Stimulated activated CD4-positive, alpha-beta T cell treated with anti-CD3 and anti-CD28 coated beads, Interleukin-2, amount 100 ng/mL, for 24 hours (primary cell): Measurements from ENCODE around the gene TCEANC2.

ENCODE experiments used
- DNase-seq, 2 donors: peaks; one replicate each; pipeline ENCODE4 v3.0.0-alpha.2; 2020

The TCEANC2 gene

DNA sequence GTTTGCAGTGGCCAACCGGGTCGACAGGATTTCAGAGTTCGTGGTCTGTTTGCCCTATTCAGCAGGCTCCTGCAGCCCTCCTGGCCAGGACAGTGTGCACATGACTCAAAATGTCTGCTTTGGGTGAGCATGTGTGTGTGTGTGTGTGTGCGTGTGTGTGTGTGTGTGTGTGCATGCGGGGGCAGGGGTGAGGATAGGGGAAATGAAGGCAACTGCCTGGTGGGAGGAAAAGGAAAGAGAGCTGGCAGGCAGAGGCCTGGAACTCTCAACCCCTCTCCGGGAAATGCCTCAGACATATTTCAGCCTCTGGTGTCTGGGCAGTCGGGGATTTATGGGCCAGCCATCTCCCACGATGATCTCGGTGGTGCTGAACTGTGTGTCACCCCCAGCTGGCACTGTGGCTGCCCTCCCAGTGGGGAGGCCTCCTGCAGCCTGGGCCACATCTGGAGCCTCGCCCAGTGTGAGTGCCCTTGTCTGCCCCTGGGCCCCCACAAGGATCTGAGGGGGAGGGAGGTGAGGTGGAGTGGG is 84.2 kb downstream of the TCEANC2 start:
- DNase-seq: no peak

DNA sequence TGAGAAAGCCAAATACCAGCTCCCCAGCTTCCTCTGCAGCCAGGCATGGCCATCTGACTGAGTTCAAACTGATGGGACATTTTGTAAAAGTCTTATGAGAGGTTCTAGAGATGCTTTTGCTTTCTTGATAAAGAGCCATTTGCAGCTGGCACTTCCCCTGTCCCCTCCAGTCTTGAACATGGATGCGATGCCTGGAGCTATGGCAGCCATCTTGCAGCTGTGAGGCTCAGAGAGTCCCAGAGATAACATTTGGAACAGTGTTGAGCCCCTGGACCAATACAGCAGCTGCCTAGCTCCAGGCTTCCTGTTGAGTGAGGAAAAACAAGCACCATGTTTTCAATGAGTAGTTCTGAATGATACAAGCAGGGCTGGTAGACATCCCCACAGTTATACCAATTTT is 85.6 kb downstream of the TCEANC2 start:
- DNase-seq: no peak

GRCh38 chr1:54139711-54140110 is 86.3 kb downstream of the TCEANC2 start:
- DNase-seq: no peak

DNA sequence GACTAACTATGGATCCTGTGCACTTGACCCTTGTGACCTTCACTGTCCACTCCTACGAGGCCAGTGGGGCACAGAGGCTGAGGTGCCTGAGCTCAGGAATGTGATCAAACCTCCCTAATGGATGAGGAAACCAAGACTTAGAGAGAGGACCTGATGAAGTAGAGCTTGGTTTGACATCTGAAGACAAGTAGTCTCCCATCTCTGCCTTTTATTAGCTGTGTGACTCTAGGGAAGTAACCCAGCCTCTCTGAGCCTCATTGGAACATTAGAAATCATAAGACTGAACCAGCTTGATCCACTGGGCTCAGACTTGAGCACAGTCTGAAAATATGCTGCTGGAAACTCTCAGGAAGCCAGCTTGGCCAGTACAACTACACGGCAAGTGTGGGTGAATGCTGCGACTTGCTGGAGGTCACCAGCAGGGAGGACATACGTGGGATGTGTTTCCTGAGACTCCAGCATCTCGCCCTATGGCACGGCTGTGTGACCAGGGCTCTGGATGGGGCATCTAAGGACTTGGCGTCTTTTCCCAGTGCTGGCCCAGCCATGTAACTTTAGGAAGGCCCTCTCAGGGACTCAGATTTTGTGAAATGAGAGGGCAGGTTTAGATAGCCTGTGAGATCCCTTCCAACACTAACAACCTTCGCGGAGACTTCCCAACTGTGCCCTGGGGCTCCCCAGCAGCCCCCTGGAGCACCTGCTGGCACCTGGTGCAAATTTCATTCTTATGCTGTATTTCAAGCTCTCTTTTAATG is 88.9 kb downstream of the TCEANC2 start:
- no peak for DNase-seq

GRCh38 chr1:54144366-54144765 is 91.0 kb downstream of the TCEANC2 start:
- no peak for DNase-seq

DNA sequence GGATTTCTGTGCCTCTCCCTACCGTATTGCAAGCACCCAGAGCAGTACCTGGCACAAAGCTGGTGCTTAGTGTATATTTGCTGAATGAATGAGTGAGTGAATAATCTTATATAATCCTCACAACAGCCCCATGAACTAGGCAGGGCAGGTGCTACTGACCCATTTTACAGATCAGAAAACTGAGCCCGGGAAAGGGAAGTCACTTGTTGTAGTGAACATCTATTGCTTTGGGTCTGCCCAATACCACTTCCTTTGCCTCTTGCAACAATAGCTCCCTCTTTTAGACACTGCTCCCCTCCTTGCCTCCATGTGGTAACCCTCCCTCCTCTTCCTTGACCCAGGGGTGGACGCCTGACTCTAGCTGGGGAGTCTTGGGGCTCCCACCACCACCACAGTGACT is 96.3 kb downstream of the TCEANC2 start:
- DNase-seq: no peak

GRCh38 chr1:54151013-54151412 is 97.6 kb downstream of the TCEANC2 start:
- no peak for DNase-seq

DNA sequence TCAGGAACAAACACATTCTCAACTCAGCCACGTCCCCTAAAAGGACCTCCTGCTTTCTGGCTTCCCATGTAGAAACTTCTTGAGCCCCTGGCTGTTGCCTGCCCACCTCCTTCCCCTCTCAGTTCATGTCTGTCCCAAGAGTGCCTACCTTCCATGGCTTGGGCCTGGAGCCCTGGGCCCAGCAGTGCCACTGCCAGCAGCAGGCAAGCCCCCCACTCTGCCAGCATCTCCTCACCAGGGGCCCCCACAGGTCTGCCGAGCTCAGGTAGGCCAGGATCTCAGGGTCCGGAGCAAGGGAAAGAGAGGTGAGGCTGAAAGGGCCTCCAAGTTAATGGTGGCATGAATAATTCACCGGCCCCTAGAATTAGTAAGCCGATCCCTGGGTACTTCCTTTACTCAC is 99.3 kb downstream of the TCEANC2 start, which contains the start of gene CDCP2:
CDCP2 (minus strand) TSS at position 305 of the 400 bp plus-strand sequence; CDS start at position 227, 78 bp downstream.
- no peak for DNase-seq

DNA sequence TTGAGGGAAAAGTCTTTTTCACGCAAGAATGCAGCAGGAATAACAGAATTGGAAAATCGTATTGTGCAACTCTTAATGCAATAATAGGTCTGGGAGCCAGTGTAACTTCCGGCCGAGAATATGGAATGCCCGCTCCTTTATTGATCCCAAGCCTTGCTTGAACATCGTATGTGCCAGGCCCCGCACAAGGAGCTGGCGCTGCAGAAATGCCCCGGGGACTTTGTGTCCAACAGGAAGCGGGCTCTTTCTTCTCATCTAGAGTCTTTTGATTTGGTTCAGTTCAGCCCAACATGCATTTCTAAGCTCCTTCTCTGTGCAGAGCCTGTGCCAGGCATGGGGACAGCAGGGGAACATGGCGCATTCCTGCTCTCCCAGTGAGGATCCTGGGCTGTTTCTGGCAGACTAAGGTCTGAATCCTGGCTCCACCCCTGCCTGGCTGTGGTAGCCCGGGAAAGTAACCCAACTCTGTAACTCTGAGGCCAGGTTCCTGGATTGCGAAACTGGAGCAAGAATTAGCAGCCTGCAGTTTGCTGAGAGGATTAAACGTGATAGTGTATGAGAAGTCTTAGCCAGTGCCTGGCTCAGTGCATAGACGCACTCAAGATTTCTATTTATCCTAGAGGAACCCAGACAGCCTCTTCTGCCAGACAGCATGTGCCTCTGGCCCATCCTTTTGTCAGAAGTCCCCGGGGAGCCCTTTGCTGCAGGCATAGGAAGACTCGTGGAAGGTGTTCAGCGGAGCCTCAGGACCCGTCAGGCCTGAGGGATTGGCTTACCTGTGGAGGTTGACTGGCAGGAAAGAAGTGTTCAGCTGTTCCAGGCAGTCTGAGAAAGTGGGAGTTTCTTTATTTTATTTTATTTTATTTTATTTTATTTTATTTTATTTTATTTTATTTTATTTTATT is 100.4 kb downstream of the TCEANC2 start:
- DNase-seq: no peak
